ENCODE data around the gene COL8A1. TPM values are rescaled to one million over a fixed set of nuclear protein-coding genes. Genes with fewer than 3 reads are reported as not detected.
"Not testable (repeated sequence)": the region's sequence is repeated elsewhere in the genome, so short reads cannot be mapped to it uniquely, and the experiment has no call there.

COL8A1 gene
- total and polyA plus RNA-seq, 2 donors = 0.09 to 5.9 TPM

GRCh38 chr3:99839613-99840012 lies 201.2 kb downstream of the COL8A1 start:
- 92% methylated on average over 1 of the region's 1 CpG for WGBS
- Histone ChIP-seq H3K27ac (ENCODE audit: low read depth in 1 of 2, low read length in 1 of 2) (no peak overlapping the region), H3K4me3 (ENCODE audit: low read length in 2 of 2) (no peak overlapping the region), H3K4me1 (ENCODE audit: control insufficient read depth in 2 of 2, insufficient read depth in 2 of 2, low read length in 2 of 2) (no peaks in the 10 kb centered on the region), H3K27me3 (ENCODE audit: control insufficient read depth in 2 of 2, insufficient read depth in 1 of 2, low read length in 1 of 2) (no peaks in the 10 kb centered on the region), H3K36me3 (ENCODE audit: control insufficient read depth in 2 of 2, insufficient read depth in 2 of 2, low read length in 1 of 2) (no peaks in the 10 kb centered on the region), H3K9me3 (ENCODE audit: control insufficient read depth in 2 of 2, insufficient read depth in 1 of 2, low read length in 1 of 2) (no peaks in the 10 kb centered on the region)
- DNase-seq (ENCODE audit: low read depth in 6 of 9, low spot score in 9 of 9) = no peak

GRCh38 chr3:99841949-99842348 lies 203.6 kb downstream of the COL8A1 start:
- not testable (repeated sequence) for H3K27me3 ChIP-seq (ENCODE audit: control insufficient read depth in 2 of 2, insufficient read depth in 1 of 2, low read length in 1 of 2); H3K9me3 ChIP-seq (ENCODE audit: control insufficient read depth in 2 of 2, insufficient read depth in 1 of 2, low read length in 1 of 2); H3K4me1 ChIP-seq (ENCODE audit: control insufficient read depth in 2 of 2, insufficient read depth in 2 of 2, low read length in 2 of 2); H3K36me3 ChIP-seq (ENCODE audit: control insufficient read depth in 2 of 2, insufficient read depth in 2 of 2, low read length in 1 of 2); H3K27ac ChIP-seq (ENCODE audit: low read depth in 1 of 2, low read length in 1 of 2); DNase-seq (ENCODE audit: low read depth in 6 of 9, low spot score in 9 of 9); H3K4me3 ChIP-seq (ENCODE audit: low read length in 2 of 2)
- 98% methylated on average over 4 of the region's 4 CpGs for WGBS

- WGBS = 71% methylated on average over 2 of the region's 2 CpGs
- Histone ChIP-seq H3K27me3 (ENCODE audit: control insufficient read depth in 2 of 2, insufficient read depth in 1 of 2, low read length in 1 of 2) (no peaks in the 10 kb centered on the region), H3K27ac (ENCODE audit: low read depth in 1 of 2, low read length in 1 of 2) (no peak overlapping the region), H3K4me1 (ENCODE audit: control insufficient read depth in 2 of 2, insufficient read depth in 2 of 2, low read length in 2 of 2) (no peaks in the 10 kb centered on the region), H3K4me3 (ENCODE audit: low read length in 2 of 2) (no peak overlapping the region), H3K9me3 (ENCODE audit: control insufficient read depth in 2 of 2, insufficient read depth in 1 of 2, low read length in 1 of 2) (no peaks in the 10 kb centered on the region), H3K36me3 (ENCODE audit: control insufficient read depth in 2 of 2, insufficient read depth in 2 of 2, low read length in 1 of 2) (no peaks in the 10 kb centered on the region)
- peak in 1 of 9 donors; percentile 26 for DNase-seq (ENCODE audit: low read depth in 6 of 9, low spot score in 9 of 9)
Measured at GRCh38 chr3:99842826-99843589, 204.6 kb downstream of the COL8A1 start.

- H3K9me3 ChIP-seq (ENCODE audit: control insufficient read depth in 2 of 2, insufficient read depth in 1 of 2, low read length in 1 of 2) = no peaks in the 10 kb centered on the region
- no peaks in the 10 kb centered on the region for H3K27me3 ChIP-seq (ENCODE audit: control insufficient read depth in 2 of 2, insufficient read depth in 1 of 2, low read length in 1 of 2)
- no peaks in the 10 kb centered on the region for H3K4me1 ChIP-seq (ENCODE audit: control insufficient read depth in 2 of 2, insufficient read depth in 2 of 2, low read length in 2 of 2)
- no peaks in the 10 kb centered on the region for H3K36me3 ChIP-seq (ENCODE audit: control insufficient read depth in 2 of 2, insufficient read depth in 2 of 2, low read length in 1 of 2)
- H3K4me3 ChIP-seq (ENCODE audit: low read length in 2 of 2) = no peak overlapping the region
- 91% methylated on average over 10 of the region's 10 CpGs for WGBS
- H3K27ac ChIP-seq (ENCODE audit: low read depth in 1 of 2, low read length in 1 of 2) = no peak overlapping the region
- DNase-seq (ENCODE audit: low read depth in 6 of 9, low spot score in 9 of 9) = no peak
Measured at GRCh38 chr3:99843590-99844258, 205.3 kb downstream of the COL8A1 start.

GRCh38 chr3:99845331-99845730 lies 206.9 kb downstream of the COL8A1 start:
- no peaks in the 10 kb centered on the region for H3K27me3 ChIP-seq (ENCODE audit: control insufficient read depth in 2 of 2, insufficient read depth in 1 of 2, low read length in 1 of 2)
- no peak overlapping the region for H3K27ac ChIP-seq (ENCODE audit: low read depth in 1 of 2, low read length in 1 of 2)
- no peaks in the 10 kb centered on the region for H3K9me3 ChIP-seq (ENCODE audit: control insufficient read depth in 2 of 2, insufficient read depth in 1 of 2, low read length in 1 of 2)
- no peaks in the 10 kb centered on the region for H3K4me1 ChIP-seq (ENCODE audit: control insufficient read depth in 2 of 2, insufficient read depth in 2 of 2, low read length in 2 of 2)
- no peak for DNase-seq (ENCODE audit: low read depth in 6 of 9, low spot score in 9 of 9)
- 93% methylated on average over 4 of the region's 4 CpGs for WGBS
- H3K36me3 ChIP-seq (ENCODE audit: control insufficient read depth in 2 of 2, insufficient read depth in 2 of 2, low read length in 1 of 2) = no peaks in the 10 kb centered on the region
- no peak overlapping the region for H3K4me3 ChIP-seq (ENCODE audit: low read length in 2 of 2)

DNA sequence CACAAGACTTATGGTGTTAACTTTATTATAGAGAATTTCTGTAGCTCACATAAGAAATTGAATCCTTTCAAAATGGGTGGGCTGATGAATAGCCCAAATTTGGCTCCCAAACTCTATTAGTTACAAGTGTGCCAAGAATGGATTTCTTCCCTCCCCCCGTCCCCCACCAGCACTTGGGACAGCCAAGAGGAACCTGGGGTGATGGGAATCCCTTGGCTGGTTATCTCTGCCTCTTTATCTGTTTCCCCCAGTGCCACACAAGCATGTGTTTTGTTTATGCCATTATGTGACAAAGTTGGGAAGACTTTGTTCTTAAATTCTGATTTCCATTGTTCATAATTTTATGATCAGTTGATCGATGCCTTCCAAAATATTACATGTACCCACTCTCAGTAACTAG lies 207.6 kb downstream of the COL8A1 start:
- Histone ChIP-seq H3K4me3 (ENCODE audit: low read length in 2 of 2) (no peak overlapping the region), H3K27ac (ENCODE audit: low read depth in 1 of 2, low read length in 1 of 2) (no peak overlapping the region), H3K4me1 (ENCODE audit: control insufficient read depth in 2 of 2, insufficient read depth in 2 of 2, low read length in 2 of 2) (no peaks in the 10 kb centered on the region), H3K36me3 (ENCODE audit: control insufficient read depth in 2 of 2, insufficient read depth in 2 of 2, low read length in 1 of 2) (no peaks in the 10 kb centered on the region), H3K27me3 (ENCODE audit: control insufficient read depth in 2 of 2, insufficient read depth in 1 of 2, low read length in 1 of 2) (no peaks in the 10 kb centered on the region), H3K9me3 (ENCODE audit: control insufficient read depth in 2 of 2, insufficient read depth in 1 of 2, low read length in 1 of 2) (no peaks in the 10 kb centered on the region)
- 78% methylated on average over 2 of the region's 2 CpGs for WGBS
- no peak for DNase-seq (ENCODE audit: low read depth in 6 of 9, low spot score in 9 of 9)

DNA sequence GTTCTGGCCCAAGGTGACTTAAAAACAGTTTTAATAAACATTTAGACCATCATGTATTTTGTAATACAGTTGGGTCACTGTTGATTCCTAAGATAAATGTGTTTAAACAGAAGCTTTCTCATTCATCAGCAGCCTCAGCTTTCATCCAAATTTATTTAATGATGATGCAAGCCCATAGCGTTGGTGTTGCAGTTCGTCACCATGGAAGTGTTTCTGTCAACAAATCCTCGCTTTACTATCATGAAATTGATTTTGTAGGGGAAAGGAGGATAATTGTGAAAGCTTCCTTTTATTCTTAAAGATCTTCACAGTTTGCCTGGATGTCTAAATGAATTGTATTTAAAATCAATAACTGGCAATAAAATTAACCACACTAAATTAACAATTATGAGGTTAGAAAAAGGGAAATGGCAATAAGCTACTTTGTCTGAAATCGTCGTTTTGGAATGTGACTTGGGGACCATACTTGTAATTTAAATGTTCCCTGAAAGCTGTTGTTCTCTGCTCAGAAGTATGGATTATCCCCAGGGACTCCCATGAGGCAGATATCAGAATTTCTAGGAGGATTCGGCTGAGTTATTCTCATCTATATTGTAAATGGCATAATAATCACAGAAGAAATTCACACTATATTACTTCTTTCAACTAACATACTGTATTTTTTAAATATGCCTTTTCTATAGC lies 208.2 kb downstream of the COL8A1 start:
- H3K27ac ChIP-seq (ENCODE audit: low read depth in 1 of 2, low read length in 1 of 2) = no peak overlapping the region
- WGBS = 93% methylated on average over 6 of the region's 6 CpGs

GRCh38 chr3:99848433-99848832 lies 210.0 kb downstream of the COL8A1 start:
- H3K36me3 ChIP-seq (ENCODE audit: control insufficient read depth in 2 of 2, insufficient read depth in 2 of 2, low read length in 1 of 2) = no peaks in the 10 kb centered on the region
- H3K4me3 ChIP-seq (ENCODE audit: low read length in 2 of 2) = no peak overlapping the region
- no peaks in the 10 kb centered on the region for H3K4me1 ChIP-seq (ENCODE audit: control insufficient read depth in 2 of 2, insufficient read depth in 2 of 2, low read length in 2 of 2)
- H3K9me3 ChIP-seq (ENCODE audit: control insufficient read depth in 2 of 2, insufficient read depth in 1 of 2, low read length in 1 of 2) = no peaks in the 10 kb centered on the region
- no peak for DNase-seq (ENCODE audit: low read depth in 6 of 9, low spot score in 9 of 9)
- H3K27me3 ChIP-seq (ENCODE audit: control insufficient read depth in 2 of 2, insufficient read depth in 1 of 2, low read length in 1 of 2) = no peaks in the 10 kb centered on the region
- H3K27ac ChIP-seq (ENCODE audit: low read depth in 1 of 2, low read length in 1 of 2) = no peak overlapping the region
- WGBS = 97% methylated on average over 6 of the region's 6 CpGs

More for the DNA sequence above, 208.2 kb downstream of the COL8A1 start:
- Histone ChIP-seq H3K36me3 (ENCODE audit: control insufficient read depth in 2 of 2, insufficient read depth in 2 of 2, low read length in 1 of 2) (no peaks in the 10 kb centered on the region), H3K4me1 (ENCODE audit: control insufficient read depth in 2 of 2, insufficient read depth in 2 of 2, low read length in 2 of 2) (no peaks in the 10 kb centered on the region), H3K27me3 (ENCODE audit: control insufficient read depth in 2 of 2, insufficient read depth in 1 of 2, low read length in 1 of 2) (no peaks in the 10 kb centered on the region), H3K9me3 (ENCODE audit: control insufficient read depth in 2 of 2, insufficient read depth in 1 of 2, low read length in 1 of 2) (no peaks in the 10 kb centered on the region), H3K4me3 (ENCODE audit: low read length in 2 of 2) (no peak overlapping the region)
- no peak for DNase-seq (ENCODE audit: low read depth in 6 of 9, low spot score in 9 of 9)

Measured in thymus (tissue), 11 donors.